ENCODE data around the gene F2RL1.
A peak's percentile ranks its signal among the peaks of the same experiment; 100 is the strongest.
"Not testable (repeated sequence)": the region's sequence is repeated elsewhere in the genome, so short reads cannot be mapped to it uniquely, and the experiment has no call there.

F2RL1 gene

GRCh38 chr5:76816110-76816831, 2.6 kb upstream of the F2RL1 start:
- no peak for TF ChIP-seq CTCF (conservative IDR thresholded peaks at IDR 0.05; ENCODE audit: low read depth, low read length)
- H3K4me3 ChIP-seq (ENCODE audit: low read depth, low read length): no peak overlapping the region
- DNase-seq (ENCODE audit: low read depth): no peak

GRCh38 chr5:76819851-76820525, 1.2 kb downstream of the F2RL1 start:
- peak; percentile 38 for DNase-seq (ENCODE audit: low read depth)

DNA sequence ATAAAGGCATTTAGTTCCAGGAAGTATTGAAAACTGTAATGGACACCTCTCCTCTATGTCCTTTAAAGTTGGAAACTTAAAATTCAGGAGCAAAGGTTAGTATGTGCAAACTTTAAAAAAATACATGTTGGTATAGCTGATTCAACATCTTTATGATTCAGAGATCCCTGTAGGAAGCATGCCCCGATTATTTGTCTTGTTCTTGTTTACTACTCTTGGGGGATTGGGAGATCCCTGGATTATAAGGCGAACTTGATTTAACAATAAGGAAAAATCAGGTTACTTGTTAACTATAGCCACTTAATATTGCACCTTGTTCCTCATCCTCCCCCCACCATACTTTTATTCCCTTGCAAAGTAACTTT, 1.7 kb downstream of the F2RL1 start:
- peak; percentile 29 for DNase-seq (ENCODE audit: low read depth)
- peak overlapping the region; percentile 87 for H3K4me3 ChIP-seq (ENCODE audit: low read depth, low read length)
- TF ChIP-seq CTCF (conservative IDR thresholded peaks at IDR 0.05; ENCODE audit: low read depth, low read length): no peak

More at GRCh38 chr5:76819851-76820525, 1.2 kb downstream of the F2RL1 start:
- peak overlapping the region; percentile 87 for H3K4me3 ChIP-seq (ENCODE audit: low read depth, low read length)
- TF ChIP-seq CTCF (conservative IDR thresholded peaks at IDR 0.05; ENCODE audit: low read depth, low read length): no peak

GRCh38 chr5:76821136-76821535, 2.3 kb downstream of the F2RL1 start:
- H3K4me3 ChIP-seq (ENCODE audit: low read depth, low read length): peak overlapping the region; percentile 87
- TF ChIP-seq CTCF (conservative IDR thresholded peaks at IDR 0.05; ENCODE audit: low read depth, low read length): no peak

GRCh38 chr5:76822105-76822731, 3.4 kb downstream of the F2RL1 start:
- DNase-seq (ENCODE audit: low read depth); H3K4me3 ChIP-seq (ENCODE audit: low read depth, low read length): not testable (repeated sequence)

More at GRCh38 chr5:76821136-76821535, 2.3 kb downstream of the F2RL1 start:
- DNase-seq (ENCODE audit: low read depth): no peak

DNA sequence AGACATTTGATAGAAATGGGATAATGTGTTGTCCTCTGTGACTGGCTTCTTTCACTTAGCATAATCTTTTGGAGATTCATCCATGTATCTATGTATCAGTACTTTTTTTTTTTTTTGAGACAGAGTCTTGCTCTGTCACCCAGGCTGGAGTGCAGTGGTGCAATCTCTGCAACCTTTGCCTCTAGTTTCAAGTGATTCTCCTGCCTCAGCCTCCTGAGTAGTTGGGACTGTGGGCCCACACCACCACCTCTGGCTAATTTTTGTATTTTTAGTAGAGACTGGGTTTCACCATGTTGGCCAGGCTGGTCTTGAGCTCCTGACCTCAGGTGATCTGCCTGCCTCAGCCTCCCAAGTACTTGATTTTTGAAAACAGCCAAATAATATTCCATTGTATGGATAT, 7.6 kb downstream of the F2RL1 start:
- not testable (repeated sequence) for DNase-seq (ENCODE audit: low read depth); H3K4me3 ChIP-seq (ENCODE audit: low read depth, low read length)

- peak; percentile 77 for DNase-seq (ENCODE audit: low read depth)
- no peak for TF ChIP-seq CTCF (conservative IDR thresholded peaks at IDR 0.05; ENCODE audit: low read depth, low read length)
- no peak overlapping the region for H3K4me3 ChIP-seq (ENCODE audit: low read depth, low read length)
These were observed 12.3 kb downstream of the F2RL1 start for GRCh38 chr5:76831110-76831452.

DNA sequence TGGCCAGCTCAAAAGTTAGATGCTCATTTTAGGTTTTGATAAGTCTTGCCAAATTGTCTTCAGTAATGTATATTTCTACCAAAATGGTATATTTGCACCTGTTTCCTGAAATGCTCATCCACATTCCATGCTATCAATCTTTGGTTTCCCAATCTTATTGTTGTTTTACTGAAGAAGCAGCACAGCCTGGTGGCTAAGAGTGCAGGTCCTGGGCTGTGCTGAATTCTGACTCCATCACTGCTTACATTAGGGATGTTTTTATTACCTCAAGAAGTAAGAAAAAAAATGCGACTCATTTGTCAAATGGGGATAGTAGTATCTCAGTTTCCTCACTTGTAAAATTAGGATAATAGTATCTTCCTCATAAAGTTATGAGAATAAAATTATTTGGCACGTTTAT, 17.4 kb downstream of the F2RL1 start:
- DNase-seq (ENCODE audit: low read depth): peak; percentile 57

More for the DNA sequence above, 17.4 kb downstream of the F2RL1 start:
- H3K4me3 ChIP-seq (ENCODE audit: low read depth, low read length): no peak overlapping the region
- TF ChIP-seq CTCF (conservative IDR thresholded peaks at IDR 0.05; ENCODE audit: low read depth, low read length): peak; percentile 59

Measured in choroid plexus epithelial cell (primary cell).